NCI-H2081 treated with DMSO at 0.1 percent for 48 hours (cell line): ENCODE measurements around the gene KY.
A peak's percentile ranks its signal among the peaks of the same experiment; 100 is the strongest.
"Not testable (repeated sequence)": the region's sequence is repeated elsewhere in the genome, so short reads cannot be mapped to it uniquely, and the experiment has no call there.

Source experiments
- DNase-seq: peaks from one replicate; lab custom pipeline; 2025; lab: John Stamatoyannopoulos, UW

The KY gene

GRCh38 chr3:134601539-134602439, 49.0 kb downstream of the KY start:
- DNase-seq: no peak

DNA sequence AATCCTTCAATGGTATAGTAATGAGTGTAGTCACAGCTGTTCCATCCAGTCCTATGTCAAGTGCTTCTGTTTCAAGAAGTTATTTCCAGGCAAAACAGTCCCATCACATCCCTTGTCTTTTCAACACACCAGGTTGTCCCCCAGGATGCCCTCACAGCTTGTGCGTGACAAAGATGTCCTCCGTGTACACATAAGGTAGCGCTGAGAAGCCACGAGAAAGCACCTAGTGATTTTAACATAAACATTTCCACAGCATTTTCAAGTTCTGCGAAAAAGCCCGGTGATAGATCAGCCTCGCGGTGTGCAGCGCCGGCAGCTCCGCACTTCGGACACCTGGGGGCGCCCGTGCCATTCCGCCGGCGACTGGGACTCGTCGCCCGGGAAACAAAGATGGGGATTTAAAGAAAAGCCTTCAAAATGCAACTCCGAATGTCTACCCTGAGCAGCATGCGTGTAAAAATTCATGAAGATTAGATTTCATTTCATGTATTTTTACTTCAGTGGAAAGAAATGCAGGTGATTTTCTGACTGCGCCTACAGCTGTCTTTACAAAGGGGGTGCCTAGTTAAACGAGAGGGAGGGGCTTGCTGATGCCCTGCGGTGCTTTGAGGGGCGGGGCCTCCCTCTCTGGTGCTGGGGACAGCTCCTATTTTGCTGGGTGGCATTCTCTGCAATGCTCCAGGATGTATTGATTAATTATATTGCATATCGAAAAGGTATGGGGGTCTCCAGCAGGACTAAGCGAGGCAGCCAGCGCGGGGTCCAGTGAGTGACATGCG, 49.9 kb downstream of the KY start:
- DNase-seq: peak; percentile 44

DNA sequence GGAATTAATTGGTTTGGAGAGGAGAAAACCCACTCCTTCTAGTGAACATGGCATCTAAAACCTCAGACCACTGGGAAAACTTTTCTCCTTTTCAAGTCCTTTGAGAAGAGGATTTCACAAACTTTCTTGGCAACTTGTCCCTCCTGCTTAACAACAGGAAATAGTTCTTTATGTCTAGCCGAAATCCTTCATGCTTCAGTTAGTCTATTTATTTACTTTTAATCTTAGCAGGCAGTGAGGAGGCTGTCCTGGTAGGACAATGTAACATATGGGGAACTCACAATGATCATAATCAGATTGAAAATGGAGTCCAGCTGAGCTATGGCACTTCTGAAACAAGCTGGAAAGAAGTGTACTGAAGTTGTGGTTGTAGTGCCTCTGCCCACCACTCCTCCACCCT, 50.6 kb downstream of the KY start:
- DNase-seq: no peak

DNA sequence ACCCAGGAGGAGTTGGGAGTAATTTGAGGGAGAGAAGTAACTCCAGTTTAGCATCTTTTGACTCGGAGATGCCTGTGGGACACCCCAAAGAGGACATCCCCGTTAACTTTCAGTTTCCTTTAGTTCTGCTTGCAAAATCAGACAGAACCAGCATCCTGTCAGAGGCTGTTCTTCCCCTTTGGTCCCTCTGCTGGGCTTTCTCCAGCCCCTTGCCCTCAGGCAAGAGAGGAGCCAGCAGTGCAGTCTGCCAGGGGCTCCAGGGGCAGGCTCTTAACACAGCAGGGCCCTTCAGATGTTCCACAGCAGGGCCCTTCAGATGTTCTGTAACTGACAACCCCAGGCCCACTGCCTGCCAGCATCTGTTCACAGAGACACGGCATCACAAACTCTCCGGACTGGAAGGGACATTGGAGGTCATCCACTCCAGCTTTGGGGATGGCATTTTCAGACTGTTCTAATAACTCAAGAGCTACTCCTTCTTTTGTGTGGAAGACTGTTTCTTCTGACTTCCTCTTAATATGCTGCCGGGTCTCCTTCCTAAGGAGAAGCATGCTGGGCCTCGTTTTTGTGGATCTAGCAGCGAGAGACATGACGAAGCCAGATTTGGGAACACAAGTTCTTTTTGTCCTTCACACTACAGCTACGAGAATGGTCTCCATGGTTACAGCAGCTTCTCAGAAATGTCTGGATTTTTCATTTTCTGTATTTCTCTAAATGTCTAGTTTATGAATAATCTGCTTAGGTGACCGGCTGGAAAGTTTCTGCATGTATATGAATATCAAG, 51.9 kb downstream of the KY start:
- no peak for DNase-seq

DNA sequence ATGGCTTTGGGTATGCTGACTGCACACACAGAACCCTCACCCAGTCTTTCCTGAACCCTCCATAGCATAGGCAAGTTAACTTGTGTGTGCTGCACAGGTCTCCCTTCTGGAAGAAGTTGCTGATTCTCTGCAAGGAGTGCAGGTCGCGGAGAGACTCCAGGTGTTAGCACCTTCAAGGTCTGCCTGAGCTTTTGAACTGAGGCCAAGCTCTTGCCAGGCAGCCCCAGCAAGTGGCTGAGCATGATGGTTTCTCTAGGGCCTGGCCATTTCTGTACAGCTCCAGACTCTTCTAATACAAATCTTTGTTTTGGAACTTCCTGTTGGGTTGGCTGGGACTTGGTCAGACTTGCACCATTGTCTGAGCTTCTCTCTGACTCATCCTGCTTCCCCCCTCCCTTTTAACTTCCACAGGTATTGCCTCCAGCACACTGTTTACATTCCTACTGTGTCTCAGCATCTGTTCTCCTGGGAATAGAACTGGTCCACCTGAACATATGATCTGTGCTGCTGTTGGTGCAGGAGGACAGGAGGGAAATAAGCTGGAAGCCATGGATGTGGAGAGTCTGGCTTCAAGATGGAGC, 53.3 kb downstream of the KY start:
- no peak for DNase-seq

- DNase-seq: not testable (repeated sequence)
Measured at GRCh38 chr3:134594986-134595385, 55.8 kb downstream of the KY start.

GRCh38 chr3:134594331-134594741, 56.5 kb downstream of the KY start:
- DNase-seq: peak; percentile 60

DNA sequence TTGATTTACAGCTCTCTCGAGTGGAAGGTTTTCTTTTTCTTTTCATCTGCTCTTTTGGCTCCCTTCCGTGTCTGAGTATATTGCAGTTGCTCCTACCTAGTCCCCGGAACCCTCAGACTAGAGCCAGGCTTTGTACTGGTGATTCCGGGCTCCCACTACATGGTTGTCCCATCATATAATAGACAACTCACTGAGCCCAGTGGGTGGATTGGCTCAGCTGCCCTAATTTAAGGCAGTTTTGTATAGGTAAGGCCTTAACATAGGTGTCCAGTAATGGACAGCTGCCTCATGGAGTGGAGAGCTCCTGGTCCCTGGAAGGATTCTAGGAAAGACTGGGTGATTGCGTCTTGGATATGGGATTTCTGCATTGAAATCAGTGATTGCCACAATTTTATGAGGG, 58.0 kb downstream of the KY start:
- DNase-seq: no peak

GRCh38 chr3:134590766-134591165, 60.1 kb downstream of the KY start:
- no peak for DNase-seq

DNA sequence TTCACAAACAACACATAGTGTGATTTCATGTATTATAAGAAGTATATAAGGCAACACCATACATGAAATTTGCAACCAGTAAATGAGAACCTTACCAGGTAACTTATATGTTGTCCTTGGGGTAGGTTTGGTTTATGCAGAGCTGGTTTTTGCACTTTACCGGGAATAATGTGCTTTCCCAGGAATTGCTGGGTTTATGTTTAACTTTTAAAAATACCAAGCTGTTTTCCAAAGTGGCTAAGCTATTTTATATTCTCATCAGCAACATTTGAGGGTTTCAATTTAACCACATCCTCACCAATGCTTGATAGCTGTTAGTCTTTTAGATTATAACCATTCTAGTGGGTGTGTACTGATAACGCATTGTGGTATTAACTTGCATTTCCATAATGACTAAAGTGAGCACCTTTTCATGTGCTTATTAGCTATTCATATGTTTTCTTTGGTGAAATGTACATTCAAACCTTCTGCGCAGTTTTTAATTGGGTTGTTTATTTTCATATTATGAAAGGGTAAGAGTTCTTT, 71.6 kb downstream of the KY start:
- no peak for DNase-seq

DNA sequence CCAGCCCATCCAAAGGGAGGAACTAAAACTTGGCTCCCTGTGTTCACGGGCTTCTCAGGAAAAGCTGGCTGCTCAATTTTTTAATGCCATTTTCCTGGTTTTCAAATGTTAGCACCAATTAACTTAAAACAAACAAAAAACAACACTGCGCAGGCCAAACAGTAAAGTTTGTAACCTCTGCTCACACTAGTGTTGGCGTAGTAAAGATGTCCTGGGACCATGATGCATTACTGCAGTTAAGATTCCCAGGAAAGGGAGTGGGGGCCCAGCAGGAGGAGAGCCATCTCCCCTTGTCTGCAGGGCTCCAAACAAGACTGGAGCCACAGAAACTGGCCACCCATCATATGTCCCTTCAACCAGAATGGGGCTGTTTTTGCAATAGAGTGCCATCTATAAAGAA, 74.0 kb downstream of the KY start:
- no peak for DNase-seq

GRCh38 chr3:134576426-134576825, 74.4 kb downstream of the KY start:
- DNase-seq: no peak

DNA sequence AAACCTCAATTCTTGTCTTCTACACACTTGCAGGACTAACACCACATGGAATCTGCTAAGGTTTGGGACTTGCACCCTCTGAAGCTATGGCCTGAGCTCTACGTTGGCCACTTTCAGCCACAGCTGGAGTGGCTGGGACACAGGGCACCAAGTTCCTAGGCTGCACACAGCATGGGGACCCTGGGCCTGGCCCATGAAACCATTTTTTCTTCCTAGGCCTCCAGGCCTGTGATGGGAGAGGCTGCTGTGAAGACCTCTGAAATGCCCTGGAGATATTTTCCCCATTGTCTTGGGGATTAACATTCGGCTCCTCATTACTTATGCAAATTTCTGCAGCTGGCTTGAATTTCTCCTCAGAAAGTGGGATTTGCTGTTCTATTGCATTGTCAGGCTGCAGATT, 80.9 kb downstream of the KY start:
- not testable (repeated sequence) for DNase-seq

GRCh38 chr3:134568790-134569189, 82.0 kb downstream of the KY start:
- DNase-seq: no peak

GRCh38 chr3:134567605-134568004, 83.2 kb downstream of the KY start:
- no peak for DNase-seq

DNA sequence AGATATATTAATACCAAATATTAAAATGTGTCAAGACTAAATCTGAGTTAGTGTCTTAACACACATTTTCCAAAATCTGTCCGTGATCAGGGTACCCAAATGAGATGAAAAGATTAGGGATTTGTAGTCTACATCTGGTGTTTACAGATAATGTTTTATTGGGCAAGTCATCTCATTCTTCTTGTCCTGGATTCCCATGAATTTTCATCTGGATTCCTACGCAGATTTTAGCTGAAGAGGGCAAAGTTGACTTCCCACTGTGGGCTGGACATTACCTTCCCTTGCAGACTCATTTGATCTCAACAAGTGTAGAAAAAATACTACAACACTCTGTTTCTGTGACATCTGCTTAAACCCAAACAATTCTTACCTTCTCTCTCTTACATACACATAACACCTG, 85.8 kb downstream of the KY start:
- DNase-seq: no peak

GRCh38 chr3:134563601-134564000, 87.2 kb downstream of the KY start:
- DNase-seq: no peak

- DNase-seq: no peak
Measured at GRCh38 chr3:134562055-134562454, 88.8 kb downstream of the KY start.

DNA sequence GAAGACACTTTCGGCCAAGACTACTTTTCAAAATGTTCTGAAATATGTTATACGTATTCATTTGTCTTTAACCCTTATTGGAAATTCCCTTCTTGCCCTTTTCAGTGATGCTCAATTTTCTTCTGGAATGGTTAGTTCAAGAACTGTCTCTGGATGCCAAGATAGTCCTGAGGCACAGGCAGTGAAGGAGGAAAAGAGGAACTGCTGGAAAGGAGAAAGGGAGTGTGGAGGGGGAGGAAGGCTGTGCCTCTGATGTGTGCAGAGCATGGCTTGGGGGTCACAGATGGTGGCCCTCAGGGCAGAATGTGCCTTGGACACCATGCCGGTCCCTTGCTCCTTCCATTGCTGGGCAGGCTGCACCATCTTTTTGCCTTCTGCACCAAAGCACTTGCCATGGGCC, 91.2 kb downstream of the KY start:
- DNase-seq: no peak
